GM10266 (cell line): ENCODE results near the gene TAOK2.

Experiments
- DNase-seq: peaks from one replicate; pipeline ENCODE4 v3.0.0; 2012; ENCODE audit errors: extremely low spot score
- CTCF ChIP-seq: IDR thresholded peaks from 2 replicates; pipeline ENCODE4 v1.5.1; 2012; ENCODE audit warnings: mild to moderate bottlenecking, low read depth; ENCODE audit not compliant: control insufficient read depth, insufficient read depth; ENCODE audit errors: missing control alignments

TAOK2 gene

GRCh38 chr16:29978081-29978480, 4.4 kb downstream of the TAOK2 start:
- DNase-seq = no peak
- no peak for TF ChIP-seq CTCF

DNA sequence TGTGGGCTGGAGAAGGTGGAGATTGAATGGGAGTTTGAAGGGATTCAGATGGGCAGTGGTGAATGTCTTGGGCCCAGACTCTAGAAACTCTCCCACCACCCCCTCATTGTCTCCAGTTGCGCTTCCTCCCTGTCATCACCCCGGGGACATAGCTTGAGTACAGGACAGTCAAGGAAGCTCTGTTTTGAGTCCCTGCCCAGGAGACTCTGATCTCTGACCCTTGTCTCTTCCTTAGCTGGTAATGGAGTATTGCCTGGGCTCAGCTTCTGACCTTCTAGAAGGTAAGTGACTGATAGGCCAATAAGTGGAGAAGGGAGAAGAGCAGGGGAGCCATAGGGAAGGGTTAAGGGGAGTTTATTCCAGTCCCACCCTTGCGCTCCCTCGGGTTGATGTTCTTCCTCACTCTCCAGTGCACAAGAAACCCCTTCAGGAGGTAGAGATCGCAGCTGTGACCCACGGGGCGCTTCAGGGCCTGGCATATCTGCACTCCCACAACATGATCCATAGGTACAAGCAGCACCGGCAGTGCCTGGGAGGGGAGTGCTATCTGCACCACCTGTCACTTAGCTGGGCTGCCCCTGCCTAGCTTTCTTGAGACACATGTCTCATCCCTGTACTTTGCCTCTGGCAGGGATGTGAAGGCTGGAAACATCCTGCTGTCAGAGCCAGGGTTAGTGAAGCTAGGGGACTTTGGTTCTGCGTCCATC, 5.0 kb downstream of the TAOK2 start:
- DNase-seq = no peak
- no peak for TF ChIP-seq CTCF

GRCh38 chr16:29982560-29983419, 9.1 kb downstream of the TAOK2 start:
- TF ChIP-seq CTCF = no peak
- no peak for DNase-seq

DNA sequence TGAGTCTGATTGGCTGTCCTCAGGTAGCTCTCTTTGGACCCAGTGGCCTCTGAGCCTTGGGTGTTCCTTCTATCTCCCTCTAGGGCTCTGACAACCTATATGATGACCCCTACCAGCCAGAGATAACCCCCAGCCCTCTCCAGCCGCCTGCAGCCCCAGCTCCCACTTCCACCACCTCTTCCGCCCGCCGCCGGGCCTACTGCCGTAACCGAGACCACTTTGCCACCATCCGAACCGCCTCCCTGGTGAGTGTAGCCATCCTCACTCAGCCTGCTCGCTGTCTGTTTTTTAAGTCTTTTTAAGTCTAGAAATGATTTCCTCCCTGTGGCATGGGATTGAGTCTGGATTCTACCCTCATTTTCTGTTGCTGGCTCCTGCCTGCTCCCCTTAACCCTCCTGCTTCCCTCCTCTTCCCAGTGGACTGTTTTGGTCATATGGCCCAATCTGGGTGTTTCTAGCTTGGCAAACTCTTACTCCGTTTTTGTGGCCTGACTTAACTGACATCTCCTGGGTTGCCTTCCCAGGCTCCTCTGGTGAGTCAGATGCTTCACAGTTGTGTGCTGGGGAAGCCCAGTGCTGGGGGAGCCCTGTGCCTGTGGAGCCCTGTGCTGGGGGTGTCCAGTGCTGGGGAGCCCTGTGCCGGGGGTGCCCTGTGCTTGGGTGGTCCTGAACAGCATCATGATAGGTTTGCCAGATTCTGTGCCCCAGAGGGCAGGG, 9.9 kb downstream of the TAOK2 start:
- no peak for TF ChIP-seq CTCF

DNA sequence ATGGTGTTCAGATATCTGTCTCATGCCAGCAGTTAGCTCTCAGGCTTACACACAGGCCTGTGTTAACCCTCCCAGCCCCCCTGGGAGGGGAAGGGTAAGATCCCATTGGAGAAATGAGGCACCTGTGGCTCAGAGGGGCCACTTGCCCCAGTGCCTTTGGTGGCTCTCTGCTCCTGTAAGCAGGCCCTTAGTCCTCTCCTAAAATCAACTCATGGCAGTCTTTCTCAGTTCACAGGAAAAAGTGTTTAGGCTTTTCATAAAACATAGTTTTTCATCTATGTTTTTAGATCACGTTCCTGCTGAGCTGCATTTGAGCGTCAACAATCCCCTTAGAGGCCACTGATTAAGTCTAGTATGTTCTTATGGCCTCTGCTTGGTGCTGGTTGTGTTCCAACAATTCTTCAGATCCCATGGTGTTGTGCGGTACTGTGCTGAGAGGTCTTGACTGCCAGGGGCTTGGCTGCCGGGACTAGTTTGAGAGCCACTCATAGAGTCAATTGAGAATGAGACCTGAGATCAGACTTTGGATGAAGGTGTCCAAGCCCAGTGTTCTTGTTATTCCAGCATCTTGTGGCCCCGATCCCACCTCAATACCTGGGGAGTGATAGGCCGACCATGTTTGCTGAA, 10.6 kb downstream of the TAOK2 start:
- no peak for DNase-seq
- TF ChIP-seq CTCF = no peak

More for the DNA sequence above, 9.9 kb downstream of the TAOK2 start:
- no peak for DNase-seq

GRCh38 chr16:29984764-29985147, 11.1 kb downstream of the TAOK2 start:
- no peak for DNase-seq
- TF ChIP-seq CTCF = no peak
